ENCODE data around the gene ENDOG.
"Not testable (repeated sequence)": the region's sequence is repeated elsewhere in the genome, so short reads cannot be mapped to it uniquely, and the experiment has no call there.

Gene ENDOG

DNA sequence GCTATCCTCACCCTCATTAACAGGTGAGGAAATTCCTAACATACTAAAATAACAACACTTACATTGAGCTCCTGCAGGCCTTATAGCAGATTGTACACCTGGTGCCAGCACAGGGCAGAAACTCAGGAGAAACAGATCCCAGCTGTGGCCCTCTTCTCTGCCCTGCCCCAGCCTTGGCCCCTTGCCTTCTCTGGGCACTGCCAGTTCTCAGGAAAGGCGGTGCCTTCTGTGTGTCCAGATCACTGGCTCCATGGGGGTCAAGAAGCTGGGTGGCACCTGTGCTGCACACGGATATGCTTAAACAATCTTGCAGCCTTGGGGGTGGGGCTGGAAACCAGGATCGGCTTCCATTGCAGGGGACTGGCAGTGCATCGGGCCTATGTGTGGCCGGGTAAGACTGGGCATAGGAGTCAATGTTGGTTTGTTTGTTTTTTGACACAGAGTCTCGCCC is 44.1 kb downstream of the ENDOG start:
- no peak for DNase-seq (ENCODE audit: low read depth in 3 of 3)

DNA sequence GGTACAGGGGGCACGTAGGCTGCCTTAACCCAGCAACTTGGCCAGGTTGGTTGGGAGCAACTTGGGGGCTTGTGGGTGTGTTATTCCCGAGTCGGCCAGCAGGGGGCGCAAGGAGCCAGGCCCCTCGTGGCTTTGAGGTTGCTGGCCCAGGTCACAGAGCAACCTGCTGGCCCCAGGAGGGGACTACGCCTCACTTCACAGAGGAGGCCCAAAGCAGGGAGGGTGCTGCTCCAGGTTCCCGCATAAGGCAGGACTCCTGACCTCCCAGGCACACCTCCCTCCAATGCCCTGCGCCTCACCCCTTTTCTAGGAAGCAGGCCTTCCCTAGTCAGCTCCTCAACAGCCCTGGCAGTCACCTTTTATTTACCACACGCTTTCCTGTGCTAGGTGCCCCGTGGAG is 45.3 kb downstream of the ENDOG start:
- DNase-seq (ENCODE audit: low read depth in 3 of 3), result peak; percentile 73 to 83 (median 78)

DNA sequence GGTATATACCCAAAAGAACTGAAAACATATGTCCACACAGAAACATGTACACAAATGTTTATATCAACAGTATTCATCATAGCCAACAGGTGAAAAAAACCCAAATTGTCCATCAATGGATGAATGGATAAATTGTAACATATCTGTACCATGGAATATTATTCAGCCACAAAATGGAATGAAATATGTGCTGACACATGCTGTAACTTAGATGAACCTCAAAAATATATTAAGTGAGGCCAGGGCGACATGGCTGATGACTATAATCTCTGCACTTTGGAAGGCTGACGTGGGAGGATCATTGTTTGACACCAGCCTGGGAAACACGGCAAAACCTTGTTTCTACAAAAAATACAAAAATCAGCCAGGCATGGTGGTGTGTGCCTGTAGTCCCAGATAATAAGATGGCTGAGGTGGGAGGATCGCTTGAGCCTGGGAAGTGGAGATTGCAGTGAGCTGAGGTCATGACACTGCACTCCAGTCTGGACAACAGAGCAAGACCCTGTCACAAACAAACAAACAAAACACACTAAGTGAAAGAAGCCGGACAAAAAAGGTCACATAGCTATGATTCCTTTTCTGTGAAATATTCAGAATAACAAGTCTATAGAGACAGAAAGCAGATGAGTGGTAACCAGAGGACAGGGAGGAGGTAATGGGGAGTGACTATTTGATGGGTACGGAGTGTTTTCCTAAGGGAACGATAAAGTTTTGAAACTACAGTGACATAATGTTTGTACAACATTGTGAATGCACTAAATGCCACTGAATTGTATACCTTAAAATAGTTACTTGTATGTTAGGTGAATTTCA is 52.0 kb downstream of the ENDOG start:
- no peak for DNase-seq (ENCODE audit: low read depth in 3 of 3)

DNA sequence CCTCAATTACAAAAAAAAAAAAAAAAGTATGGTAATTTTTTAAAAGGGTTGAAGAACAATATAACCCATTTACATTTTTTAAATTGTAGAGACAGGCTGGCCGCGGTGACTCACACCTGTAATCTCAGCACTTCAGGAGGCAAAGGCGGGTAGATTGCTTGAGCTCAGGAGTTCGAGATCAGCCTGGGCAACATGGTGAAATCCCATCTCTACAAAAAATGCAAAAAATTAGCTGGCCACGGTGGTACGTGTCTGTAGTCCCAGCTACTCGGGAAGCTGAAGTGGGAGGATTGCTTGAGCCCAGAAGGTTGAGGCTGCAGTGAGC is 52.6 kb downstream of the ENDOG start:
- not testable (repeated sequence) for DNase-seq (ENCODE audit: low read depth in 3 of 3)

Data from stimulated activated CD4-positive, alpha-beta T cell treated with anti-CD3 and anti-CD28 coated beads, TNF-alpha, amount 100 ng/mL, for 48 hours (primary cell).